Keratinocyte (primary cell): ENCODE data around the gene MAP7D2. TPM values are rescaled to one million over a fixed set of nuclear protein-coding genes. Genes with fewer than 3 reads are reported as not detected.

Source experiments
- DNase-seq: peaks from one replicate; pipeline ENCODE4 v3.0.0-alpha.2; 2011; ENCODE audit warnings: low read depth, missing footprints, low spot score
- FAIRE-seq: peaks from 2 replicates; lab custom pipeline; 2011; peaks lifted over from hg19 to GRCh38; lab: Jason Lieb, UNC
- H2AFZ ChIP-seq: 2 replicates; pipeline ENCODE4 v1.6.0; 2012; ENCODE audit warnings: low read length, control low read depth, inconsistent platforms; ENCODE audit not compliant: control insufficient read depth
- H3K27ac ChIP-seq: 2 replicates; pipeline ENCODE4 v1.5.1; 2011; ENCODE audit warnings: low read length; ENCODE audit not compliant: control insufficient read depth, insufficient read depth
- H3K27me3 ChIP-seq: 3 replicates; pipeline ENCODE4 v1.6.0; 2011; ENCODE audit warnings: low read length; ENCODE audit not compliant: control insufficient read depth, insufficient read depth; ENCODE audit errors: extremely low read depth
- H3K36me3 ChIP-seq, 2 experiments: 2 replicates in 1 of 2; 3 replicates in 1 of 2; pipeline ENCODE4 v1.5.1; 2011; ENCODE audit warnings: low read length in 2 of 2, mild to moderate bottlenecking in 1 of 2; ENCODE audit not compliant: control insufficient read depth in 2 of 2, insufficient read depth in 2 of 2; ENCODE audit errors: extremely low read depth in 1 of 2
- H3K4me1 ChIP-seq: 3 replicates; pipeline ENCODE4 v1.5.1; 2011; ENCODE audit warnings: low read length; ENCODE audit not compliant: control insufficient read depth, insufficient read depth; ENCODE audit errors: extremely low read depth
- H3K4me2 ChIP-seq: 3 replicates; pipeline ENCODE4 v1.6.0; 2011; ENCODE audit warnings: low read depth, low read length; ENCODE audit not compliant: control insufficient read depth, insufficient read depth; ENCODE audit errors: extremely low read depth
- H3K4me3 ChIP-seq, 3 experiments: fragments of 200-600 bp in 1 of 3; sonication (generic) in 1 of 3; 2 replicates in 2 of 3; 3 replicates in 1 of 3; pipeline ENCODE4 v1.5.1; 2011 to 2016; ENCODE audit warnings: low read length in 3 of 3, mild to moderate bottlenecking in 3 of 3, control low read depth in 2 of 3, inconsistent platforms in 1 of 3, low read depth in 1 of 3, mixed read lengths in 1 of 3, mixed run types in 1 of 3, moderate library complexity in 1 of 3; ENCODE audit not compliant: control insufficient read depth in 2 of 3, insufficient read depth in 2 of 3; ENCODE audit errors: extremely low read depth in 1 of 3
- H3K79me2 ChIP-seq: 2 replicates; pipeline ENCODE4 v1.6.0; 2012; ENCODE audit warnings: low read length; ENCODE audit not compliant: control insufficient read depth, insufficient read depth
- H3K9ac ChIP-seq: 3 replicates; pipeline ENCODE4 v1.6.0; 2011; ENCODE audit warnings: low read length; ENCODE audit not compliant: control insufficient read depth, insufficient read depth; ENCODE audit errors: extremely low read depth
- H3K9me1 ChIP-seq: 3 replicates; pipeline ENCODE4 v1.6.0; 2011; ENCODE audit warnings: low read length; ENCODE audit not compliant: control insufficient read depth, insufficient read depth; ENCODE audit errors: extremely low read depth
- H3K9me3 ChIP-seq: 2 replicates; pipeline ENCODE4 v1.5.1; 2012; ENCODE audit warnings: low read depth, low read length; ENCODE audit not compliant: control insufficient read depth
- H4K20me1 ChIP-seq: 3 replicates; pipeline ENCODE4 v1.6.0; 2011; ENCODE audit warnings: low read length; ENCODE audit not compliant: control insufficient read depth, insufficient read depth; ENCODE audit errors: extremely low read depth
- CTCF ChIP-seq, 3 experiments: IDR thresholded peaks in 1 of 3; conservative IDR thresholded peaks in 1 of 3; optimal IDR thresholded peaks in 1 of 3; 2 replicates in 2 of 3; 3 replicates in 1 of 3; pipeline versions ENCODE3 to v1.5.1; 2011; ENCODE audit warnings: low read length in 3 of 3, mild to moderate bottlenecking in 3 of 3, moderate library complexity in 2 of 3, control low read depth in 1 of 3, inconsistent platforms in 1 of 3; ENCODE audit not compliant: insufficient read depth in 2 of 3; ENCODE audit errors: extremely low read depth in 1 of 3
- EZH2 ChIP-seq: IDR thresholded peaks from one replicate; pipeline ENCODE4 v1.6.1; 2012; ENCODE audit warnings: inconsistent platforms, mild to moderate bottlenecking, low read length, moderate library complexity
- dilution Hi-C: fragments of 300-500 bp; cut with MboI; formaldehyde crosslinking; loops from one replicate; pipeline ENCODE4 v1.7.0; 2020; ENCODE audit warnings: low sequenced_read_pairs; ENCODE audit not compliant: extremely low pct_ligation_motif_present
- polyA plus RNA-seq, 5 experiments: library from polyadenylated mRNA; depleted of rRNA in 3 of 5; stranded (reverse) in 3 of 5; stranded (forward) in 1 of 5; unstranded in 1 of 5; fragments of >200 nt; gene quantifications; 1 replicate in 1 of 5; 2 replicates in 3 of 5; 3 replicates in 1 of 5; pipeline versions ENCODE4 v1.2.1 to v1.2.3, GENCODE V29; 2011 to 2012; ENCODE audit warnings: missing spikeins in 2 of 5, low read depth in 1 of 5, low replicate concordance in 1 of 5

The MAP7D2 gene
- polyA plus RNA-seq, 1 donor (not counting 4 experiments of a cell fraction or from before 2014, with no cell fraction given), result 0.76 TPM

GRCh38 chrX:20067709-20068561, 48.8 kb downstream of the MAP7D2 start:
- H3K27me3 ChIP-seq, result no peaks in the 10 kb centered on the region
- H3K9me3 ChIP-seq, result no peaks in the 10 kb centered on the region
- TF ChIP-seq EZH2, result no peak
- TF ChIP-seq CTCF (optimal IDR thresholded peaks at IDR 0.05 in 1 of 3, IDR thresholded peaks at IDR 0.05 in 1 of 3, conservative IDR thresholded peaks at IDR 0.05 in 1 of 3; ENCODE audit: extremely low read depth in 1 of 3, insufficient read depth in 2 of 3, low read length in 3 of 3), result no peak
- dilution Hi-C loops, result no loop called here
- peak overlapping the region; percentile 52 for H3K4me2 ChIP-seq
- H3K27ac ChIP-seq, result peak overlapping the region; percentile 65
- no peak overlapping the region for H3K4me3 ChIP-seq
- no peaks in the 10 kb centered on the region for H3K79me2 ChIP-seq
- H3K36me3 ChIP-seq, result no peaks in the 10 kb centered on the region
- DNase-seq, result peak; percentile 57
- peak overlapping the region; percentile 26 for H3K9ac ChIP-seq
- H2AFZ ChIP-seq, result peak overlapping the region; percentile 12
- FAIRE-seq, result peak; percentile 96
- H3K4me1 ChIP-seq, result peaks cover 17% of the 10 kb centered on the region
- H3K9me1 ChIP-seq, result no peaks in the 10 kb centered on the region
- H4K20me1 ChIP-seq, result no peaks in the 10 kb centered on the region

GRCh38 chrX:20066968-20067708, 49.6 kb downstream of the MAP7D2 start:
- Histone ChIP-seq H3K9ac (peak overlapping the region; percentile 38), H4K20me1 (no peaks in the 10 kb centered on the region), H3K36me3 (no peaks in the 10 kb centered on the region), H3K27ac (peak overlapping the region; percentile 65), H3K9me1 (no peaks in the 10 kb centered on the region), H3K9me3 (no peaks in the 10 kb centered on the region), H3K4me1 (peaks cover 17% of the 10 kb centered on the region), H3K4me3 (no peak overlapping the region), H2AFZ (peak overlapping the region; percentile 85), H3K27me3 (no peaks in the 10 kb centered on the region), H3K79me2 (no peaks in the 10 kb centered on the region), H3K4me2 (peak overlapping the region; percentile 52)
- dilution Hi-C loops, result no loop called here
- TF ChIP-seq CTCF (optimal IDR thresholded peaks at IDR 0.05 in 1 of 3, IDR thresholded peaks at IDR 0.05 in 1 of 3, conservative IDR thresholded peaks at IDR 0.05 in 1 of 3; ENCODE audit: extremely low read depth in 1 of 3, insufficient read depth in 2 of 3, low read length in 3 of 3), result peak; percentile 65 to 78 (median 73)
- TF ChIP-seq EZH2, result no peak
- FAIRE-seq, result peak; percentile 79
- DNase-seq, result no peak
